ENCODE results near the gene RPS15A. TPM values are rescaled to one million over a fixed set of nuclear protein-coding genes. Genes with fewer than 3 reads are reported as not detected.

RPS15A gene
- total and polyA plus RNA-seq, 4 donors = 349 to 1,185 (median 895) TPM

DNA sequence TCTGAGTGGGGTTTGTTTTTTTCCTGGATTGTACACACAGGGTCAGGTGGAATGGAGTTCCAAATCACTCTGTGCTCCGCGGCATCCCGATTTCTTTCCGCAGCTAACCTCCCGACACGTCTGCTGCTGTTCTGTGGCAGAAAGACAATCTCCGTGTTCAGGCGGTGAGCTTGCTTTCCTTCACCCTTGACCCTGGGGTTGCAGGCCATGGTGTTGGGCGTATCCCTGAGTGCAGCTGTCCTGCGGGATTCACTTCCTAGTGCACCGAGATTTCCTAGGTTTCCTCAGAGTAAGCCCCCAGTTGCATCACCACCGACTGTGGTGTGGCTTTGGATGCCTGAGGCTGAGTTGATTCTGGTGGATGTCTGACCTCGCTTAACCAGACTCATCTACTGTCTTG lies 19.0 kb upstream of the RPS15A start:
- Histone ChIP-seq H3K9ac (ENCODE audit: low read depth in 1 of 2, low read length in 2 of 2) (no peak overlapping the region), H3K27me3 (ENCODE audit: control insufficient read depth in 4 of 4, insufficient read depth in 4 of 4, low read length in 3 of 4) (no peaks in the 10 kb centered on the region), H3K36me3 (ENCODE audit: control insufficient read depth in 4 of 4, insufficient read depth in 3 of 4, low read depth in 1 of 4, low read length in 3 of 4) (peaks cover 5 to 53% (median 48%) of the 10 kb centered on the region in 4 donors), H3K9me3 (ENCODE audit: control insufficient read depth in 4 of 4, low read length in 3 of 4) (no peaks in the 10 kb centered on the region), H3K4me3 (ENCODE audit: low read depth in 1 of 3, low read length in 3 of 3) (no peak overlapping the region), H3K4me1 (ENCODE audit: control insufficient read depth in 4 of 4, insufficient read depth in 4 of 4, low read length in 3 of 4) (peaks cover 0 to 1% (median 0%) of the 10 kb centered on the region in 4 donors), H3K27ac (ENCODE audit: low read depth in 1 of 2, low read length in 2 of 2) (no peak overlapping the region)
- WGBS = 94% methylated on average over 13 of the region's 13 CpGs
- TF ChIP-seq EGR1 (IDR thresholded peaks at IDR 0.05; ENCODE audit: low read depth in 2 of 2) (no peak), YY1 (IDR thresholded peaks at IDR 0.05) (no peak), GABPA (IDR thresholded peaks at IDR 0.05 in 1 of 2, conservative IDR thresholded peaks at IDR 0.05 in 1 of 2) (no peak), SP1 (IDR thresholded peaks at IDR 0.05) (no peak), TAF1 (conservative IDR thresholded peaks at IDR 0.05) (no peak), FOXA1 (IDR thresholded peaks at IDR 0.05) (no peak), NR2F2 (IDR thresholded peaks at IDR 0.05) (no peak), HNF4A (conservative IDR thresholded peaks at IDR 0.05) (no peak), FOXA2 (IDR thresholded peaks at IDR 0.05) (no peak), RXRA (IDR thresholded peaks at IDR 0.05) (no peak)
- TF ChIP-seq, protein P1, sequence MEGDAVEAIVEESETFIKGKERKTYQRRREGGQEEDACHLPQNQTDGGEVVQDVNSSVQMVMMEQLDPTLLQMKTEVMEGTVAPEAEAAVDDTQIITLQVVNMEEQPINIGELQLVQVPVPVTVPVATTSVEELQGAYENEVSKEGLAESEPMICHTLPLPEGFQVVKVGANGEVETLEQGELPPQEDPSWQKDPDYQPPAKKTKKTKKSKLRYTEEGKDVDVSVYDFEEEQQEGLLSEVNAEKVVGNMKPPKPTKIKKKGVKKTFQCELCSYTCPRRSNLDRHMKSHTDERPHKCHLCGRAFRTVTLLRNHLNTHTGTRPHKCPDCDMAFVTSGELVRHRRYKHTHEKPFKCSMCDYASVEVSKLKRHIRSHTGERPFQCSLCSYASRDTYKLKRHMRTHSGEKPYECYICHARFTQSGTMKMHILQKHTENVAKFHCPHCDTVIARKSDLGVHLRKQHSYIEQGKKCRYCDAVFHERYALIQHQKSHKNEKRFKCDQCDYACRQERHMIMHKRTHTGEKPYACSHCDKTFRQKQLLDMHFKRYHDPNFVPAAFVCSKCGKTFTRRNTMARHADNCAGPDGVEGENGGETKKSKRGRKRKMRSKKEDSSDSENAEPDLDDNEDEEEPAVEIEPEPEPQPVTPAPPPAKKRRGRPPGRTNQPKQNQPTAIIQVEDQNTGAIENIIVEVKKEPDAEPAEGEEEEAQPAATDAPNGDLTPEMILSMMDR (IDR thresholded peaks at IDR 0.05; ENCODE audit: low read depth, low read length, missing input control) = no peak
- TF ChIP-seq, protein P2, sequence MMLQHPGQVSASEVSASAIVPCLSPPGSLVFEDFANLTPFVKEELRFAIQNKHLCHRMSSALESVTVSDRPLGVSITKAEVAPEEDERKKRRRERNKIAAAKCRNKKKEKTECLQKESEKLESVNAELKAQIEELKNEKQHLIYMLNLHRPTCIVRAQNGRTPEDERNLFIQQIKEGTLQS (IDR thresholded peaks at IDR 0.05) = no peak
- TF ChIP-seq, protein P3, sequence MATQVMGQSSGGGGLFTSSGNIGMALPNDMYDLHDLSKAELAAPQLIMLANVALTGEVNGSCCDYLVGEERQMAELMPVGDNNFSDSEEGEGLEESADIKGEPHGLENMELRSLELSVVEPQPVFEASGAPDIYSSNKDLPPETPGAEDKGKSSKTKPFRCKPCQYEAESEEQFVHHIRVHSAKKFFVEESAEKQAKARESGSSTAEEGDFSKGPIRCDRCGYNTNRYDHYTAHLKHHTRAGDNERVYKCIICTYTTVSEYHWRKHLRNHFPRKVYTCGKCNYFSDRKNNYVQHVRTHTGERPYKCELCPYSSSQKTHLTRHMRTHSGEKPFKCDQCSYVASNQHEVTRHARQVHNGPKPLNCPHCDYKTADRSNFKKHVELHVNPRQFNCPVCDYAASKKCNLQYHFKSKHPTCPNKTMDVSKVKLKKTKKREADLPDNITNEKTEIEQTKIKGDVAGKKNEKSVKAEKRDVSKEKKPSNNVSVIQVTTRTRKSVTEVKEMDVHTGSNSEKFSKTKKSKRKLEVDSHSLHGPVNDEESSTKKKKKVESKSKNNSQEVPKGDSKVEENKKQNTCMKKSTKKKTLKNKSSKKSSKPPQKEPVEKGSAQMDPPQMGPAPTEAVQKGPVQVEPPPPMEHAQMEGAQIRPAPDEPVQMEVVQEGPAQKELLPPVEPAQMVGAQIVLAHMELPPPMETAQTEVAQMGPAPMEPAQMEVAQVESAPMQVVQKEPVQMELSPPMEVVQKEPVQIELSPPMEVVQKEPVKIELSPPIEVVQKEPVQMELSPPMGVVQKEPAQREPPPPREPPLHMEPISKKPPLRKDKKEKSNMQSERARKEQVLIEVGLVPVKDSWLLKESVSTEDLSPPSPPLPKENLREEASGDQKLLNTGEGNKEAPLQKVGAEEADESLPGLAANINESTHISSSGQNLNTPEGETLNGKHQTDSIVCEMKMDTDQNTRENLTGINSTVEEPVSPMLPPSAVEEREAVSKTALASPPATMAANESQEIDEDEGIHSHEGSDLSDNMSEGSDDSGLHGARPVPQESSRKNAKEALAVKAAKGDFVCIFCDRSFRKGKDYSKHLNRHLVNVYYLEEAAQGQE (IDR thresholded peaks at IDR 0.05) = no peak
- TF ChIP-seq, protein P4, sequence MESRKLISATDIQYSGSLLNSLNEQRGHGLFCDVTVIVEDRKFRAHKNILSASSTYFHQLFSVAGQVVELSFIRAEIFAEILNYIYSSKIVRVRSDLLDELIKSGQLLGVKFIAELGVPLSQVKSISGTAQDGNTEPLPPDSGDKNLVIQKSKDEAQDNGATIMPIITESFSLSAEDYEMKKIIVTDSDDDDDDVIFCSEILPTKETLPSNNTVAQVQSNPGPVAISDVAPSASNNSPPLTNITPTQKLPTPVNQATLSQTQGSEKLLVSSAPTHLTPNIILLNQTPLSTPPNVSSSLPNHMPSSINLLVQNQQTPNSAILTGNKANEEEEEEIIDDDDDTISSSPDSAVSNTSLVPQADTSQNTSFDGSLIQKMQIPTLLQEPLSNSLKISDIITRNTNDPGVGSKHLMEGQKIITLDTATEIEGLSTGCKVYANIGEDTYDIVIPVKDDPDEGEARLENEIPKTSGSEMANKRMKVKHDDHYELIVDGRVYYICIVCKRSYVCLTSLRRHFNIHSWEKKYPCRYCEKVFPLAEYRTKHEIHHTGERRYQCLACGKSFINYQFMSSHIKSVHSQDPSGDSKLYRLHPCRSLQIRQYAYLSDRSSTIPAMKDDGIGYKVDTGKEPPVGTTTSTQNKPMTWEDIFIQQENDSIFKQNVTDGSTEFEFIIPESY (IDR thresholded peaks at IDR 0.05) = no peak
- DNase-seq (ENCODE audit: low spot score) = no peak

DNA sequence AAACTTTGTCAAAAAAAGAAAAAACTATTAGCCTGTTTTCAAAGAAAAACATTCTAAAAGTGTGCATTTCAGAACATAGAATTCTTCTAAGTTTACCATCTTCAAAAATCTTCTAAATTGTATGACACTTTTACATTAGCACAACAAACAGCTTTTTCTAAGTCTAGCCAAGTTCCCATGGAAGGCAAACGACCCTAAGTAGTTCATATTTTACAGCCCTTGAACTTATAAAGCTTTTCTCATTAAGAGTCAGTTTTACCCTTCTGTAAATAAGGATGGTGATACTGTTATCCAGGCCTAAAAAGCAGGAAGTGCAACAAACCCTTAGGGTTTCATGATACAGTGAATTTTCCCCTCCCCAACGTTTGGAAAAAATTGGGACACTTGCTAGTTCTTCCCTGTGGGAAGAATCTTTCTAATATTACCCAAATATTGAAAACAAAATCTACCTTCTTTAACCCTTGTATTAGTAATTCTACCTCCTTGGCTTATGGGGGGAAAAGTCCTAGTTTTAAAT lies 15.2 kb upstream of the RPS15A start:
- Histone ChIP-seq H3K9me3 (ENCODE audit: control insufficient read depth in 4 of 4, low read length in 3 of 4) (no peaks in the 10 kb centered on the region), H3K4me1 (ENCODE audit: control insufficient read depth in 4 of 4, insufficient read depth in 4 of 4, low read length in 3 of 4) (peaks cover 4 to 11% (median 8%) of the 10 kb centered on the region in 4 donors), H3K9ac (ENCODE audit: low read depth in 1 of 2, low read length in 2 of 2) (no peak overlapping the region), H3K27ac (ENCODE audit: low read depth in 1 of 2, low read length in 2 of 2) (no peak overlapping the region), H3K4me3 (ENCODE audit: low read depth in 1 of 3, low read length in 3 of 3) (no peak overlapping the region), H3K36me3 (ENCODE audit: control insufficient read depth in 4 of 4, insufficient read depth in 3 of 4, low read depth in 1 of 4, low read length in 3 of 4) (peaks cover 3 to 32% (median 29%) of the 10 kb centered on the region in 4 donors), H3K27me3 (ENCODE audit: control insufficient read depth in 4 of 4, insufficient read depth in 4 of 4, low read length in 3 of 4) (no peaks in the 10 kb centered on the region)
- TF ChIP-seq RXRA (IDR thresholded peaks at IDR 0.05) = peak in 1 of 2 donors; percentile 35
- TF ChIP-seq, protein P2 (IDR thresholded peaks at IDR 0.05) = no peak
- DNase-seq (ENCODE audit: low spot score) = no peak
- 29% methylated on average over 2 of the region's 2 CpGs for WGBS

Measured in liver (tissue), 9 donors.